Stomach smooth muscle (tissue), 2 donors: ENCODE measurements around the gene KLHL2.
"Not testable (repeated sequence)": the region's sequence is repeated elsewhere in the genome, so short reads cannot be mapped to it uniquely, and the experiment has no call there.

Source experiments
- H3K27ac ChIP-seq: one replicate; pipeline ENCODE4 v1.7.0; 2013; ENCODE audit warnings: mild to moderate bottlenecking, low read length, inconsistent platforms
- H3K27me3 ChIP-seq, 2 donors: one replicate each; pipeline ENCODE4 v1.7.0; 2013; ENCODE audit warnings: low read length in 2 of 2; ENCODE audit not compliant: insufficient read depth in 2 of 2, control insufficient read depth in 1 of 2
- H3K36me3 ChIP-seq, 2 donors: one replicate each; pipeline ENCODE4 v1.7.0; 2013; ENCODE audit warnings: low read length in 2 of 2; ENCODE audit not compliant: control insufficient read depth in 2 of 2, insufficient read depth in 2 of 2
- H3K4me1 ChIP-seq: one replicate; pipeline ENCODE4 v1.7.0; 2013; ENCODE audit warnings: low read length; ENCODE audit not compliant: control insufficient read depth, insufficient read depth
- H3K4me3 ChIP-seq, 2 donors: one replicate each; pipeline ENCODE4 v1.7.0; 2013; ENCODE audit warnings: low read length in 2 of 2
- H3K9ac ChIP-seq, 2 donors: one replicate each; pipeline ENCODE4 v1.7.0; 2013; ENCODE audit warnings: low read length in 2 of 2, mild to moderate bottlenecking in 1 of 2
- H3K9me3 ChIP-seq, 2 donors: one replicate each; pipeline ENCODE4 v1.7.0; 2013; ENCODE audit warnings: low read length in 2 of 2; ENCODE audit not compliant: control insufficient read depth in 2 of 2
- donor health status: healthy.
- donor health status: Pancreatic carcinoma.

KLHL2 gene

DNA sequence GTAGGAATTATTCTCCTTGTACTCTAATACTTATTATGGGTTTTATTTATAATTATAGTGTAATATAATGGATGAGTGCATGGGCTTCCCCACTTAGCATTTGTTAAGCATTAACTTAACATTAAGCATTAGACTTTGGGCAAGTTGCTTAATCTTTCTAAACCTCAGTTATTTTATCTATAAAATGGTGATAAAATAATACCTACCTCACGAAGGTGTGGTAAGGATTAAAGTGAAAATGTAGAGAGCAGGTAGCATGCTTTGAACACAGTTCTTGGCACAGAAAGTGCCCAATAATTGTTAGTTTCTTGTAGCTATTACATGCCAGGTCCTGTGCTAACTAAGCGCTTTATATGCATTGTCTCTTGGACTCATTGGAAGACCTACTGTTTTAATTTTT, 122.7 kb downstream of the KLHL2 start:
- Histone ChIP-seq H3K9me3 (no peaks in the 10 kb centered on the region), H3K4me1 (peaks cover 5% of the 10 kb centered on the region), H3K4me3 (no peak overlapping the region), H3K27me3 (no peaks in the 10 kb centered on the region), H3K27ac (no peak overlapping the region), H3K9ac (no peak overlapping the region), H3K36me3 (no peaks in the 10 kb centered on the region)

GRCh38 chr4:165330666-165331065, 123.3 kb downstream of the KLHL2 start:
- no peak overlapping the region for H3K27ac ChIP-seq
- H3K27me3 ChIP-seq, result no peaks in the 10 kb centered on the region
- no peaks in the 10 kb centered on the region for H3K36me3 ChIP-seq
- H3K9me3 ChIP-seq, result no peaks in the 10 kb centered on the region
- H3K4me3 ChIP-seq, result no peak overlapping the region
- no peak overlapping the region for H3K9ac ChIP-seq
- H3K4me1 ChIP-seq, result peaks cover 5% of the 10 kb centered on the region

- Histone ChIP-seq H3K9me3 (no peaks in the 10 kb centered on the region), H3K9ac (no peak overlapping the region), H3K4me3 (no peak overlapping the region), H3K27me3 (no peaks in the 10 kb centered on the region), H3K36me3 (no peaks in the 10 kb centered on the region), H3K4me1 (peaks cover 5% of the 10 kb centered on the region), H3K27ac (no peak overlapping the region)
These were observed 124.0 kb downstream of the KLHL2 start for GRCh38 chr4:165331359-165331758.

DNA sequence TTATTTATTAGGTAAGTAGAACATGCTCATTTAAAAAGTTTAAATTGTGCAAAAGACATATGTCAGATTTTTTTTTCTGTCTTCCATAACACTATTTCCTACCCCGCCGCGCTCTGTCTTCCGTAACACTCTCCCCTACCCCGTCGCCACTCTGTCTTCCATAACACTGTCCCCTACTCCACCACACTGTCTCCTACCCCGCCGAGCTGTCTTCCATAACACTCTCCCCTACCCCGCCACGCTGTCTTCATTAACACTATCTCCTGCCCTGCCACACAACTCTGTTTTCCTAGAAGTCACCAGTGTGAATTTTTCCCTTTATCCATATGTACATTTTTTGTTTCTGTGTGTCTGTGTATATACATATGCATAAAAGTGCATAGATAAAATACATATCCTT, 124.5 kb downstream of the KLHL2 start:
- H3K27ac ChIP-seq, result no peak overlapping the region
- H3K4me3 ChIP-seq, result no peak overlapping the region
- peaks cover 5% of the 10 kb centered on the region for H3K4me1 ChIP-seq
- no peak overlapping the region for H3K9ac ChIP-seq
- H3K9me3 ChIP-seq, result no peaks in the 10 kb centered on the region
- no peaks in the 10 kb centered on the region for H3K27me3 ChIP-seq
- no peaks in the 10 kb centered on the region for H3K36me3 ChIP-seq

DNA sequence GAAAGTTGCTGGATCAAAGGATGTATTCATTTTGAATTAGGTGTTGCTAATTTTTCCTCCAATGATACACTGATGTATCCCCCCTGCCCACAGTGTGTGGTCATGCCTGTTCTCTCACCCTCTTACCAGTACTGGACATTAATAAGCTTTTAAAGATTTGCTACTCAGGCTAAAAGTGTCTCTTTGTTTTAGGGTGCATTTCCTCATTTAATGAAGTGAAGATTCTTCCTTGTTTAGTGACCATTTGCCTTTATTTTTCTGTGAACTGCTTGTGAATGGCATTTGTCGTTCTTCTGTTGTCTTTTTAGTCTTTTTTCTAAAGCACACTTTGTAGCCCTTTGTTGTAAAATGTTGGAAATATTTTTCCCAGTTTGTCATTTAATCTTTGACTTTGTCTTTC, 125.1 kb downstream of the KLHL2 start:
- Histone ChIP-seq H3K9ac (no peak overlapping the region), H3K27ac (no peak overlapping the region)

GRCh38 chr4:165335163-165335703, 127.9 kb downstream of the KLHL2 start:
- no peak overlapping the region for H3K9ac ChIP-seq
- peaks cover 2 to 5% of the 10 kb centered on the region in 2 donors for H3K36me3 ChIP-seq
- H3K9me3 ChIP-seq, result no peaks in the 10 kb centered on the region
- no peaks in the 10 kb centered on the region for H3K27me3 ChIP-seq
- no peak overlapping the region for H3K4me3 ChIP-seq
- H3K27ac ChIP-seq, result no peak overlapping the region
- no peaks in the 10 kb centered on the region for H3K4me1 ChIP-seq

More for the DNA sequence above, 125.1 kb downstream of the KLHL2 start:
- Histone ChIP-seq H3K9me3 (no peaks in the 10 kb centered on the region), H3K4me3 (no peak overlapping the region), H3K27me3 (no peaks in the 10 kb centered on the region), H3K4me1 (peaks cover 5% of the 10 kb centered on the region), H3K36me3 (no peaks in the 10 kb centered on the region)

- Histone ChIP-seq H3K27ac (no peak overlapping the region), H3K9ac (no peak overlapping the region), H3K27me3 (no peaks in the 10 kb centered on the region), H3K4me3 (no peak overlapping the region), H3K9me3 (no peaks in the 10 kb centered on the region), H3K4me1 (no peaks in the 10 kb centered on the region), H3K36me3 (peaks cover 2 to 5% of the 10 kb centered on the region in 2 donors)
These were observed 129.4 kb downstream of the KLHL2 start for GRCh38 chr4:165336743-165337142.

DNA sequence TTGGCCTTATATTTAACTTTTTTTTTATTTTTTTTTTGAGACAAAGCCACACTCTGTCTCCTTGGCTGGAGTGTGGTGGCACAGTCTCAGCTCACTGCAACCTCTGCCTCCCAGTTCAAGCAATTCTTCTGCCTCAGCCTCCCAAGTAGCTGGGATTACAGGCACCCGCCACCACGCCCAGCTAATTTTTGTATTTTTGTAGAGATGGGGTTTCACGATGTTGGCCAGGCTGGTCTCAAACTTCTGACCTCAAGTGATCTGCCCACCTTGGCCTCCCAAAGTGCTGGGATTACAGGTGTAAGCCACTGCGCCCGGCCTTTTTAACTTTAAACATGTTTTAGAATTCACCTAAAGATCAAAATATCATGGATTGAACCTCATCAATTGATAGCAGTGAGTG, 135.0 kb downstream of the KLHL2 start:
- not testable (repeated sequence) for H3K9ac ChIP-seq, H3K36me3 ChIP-seq, H3K27ac ChIP-seq, H3K4me3 ChIP-seq, H3K9me3 ChIP-seq, H3K4me1 ChIP-seq, H3K27me3 ChIP-seq

DNA sequence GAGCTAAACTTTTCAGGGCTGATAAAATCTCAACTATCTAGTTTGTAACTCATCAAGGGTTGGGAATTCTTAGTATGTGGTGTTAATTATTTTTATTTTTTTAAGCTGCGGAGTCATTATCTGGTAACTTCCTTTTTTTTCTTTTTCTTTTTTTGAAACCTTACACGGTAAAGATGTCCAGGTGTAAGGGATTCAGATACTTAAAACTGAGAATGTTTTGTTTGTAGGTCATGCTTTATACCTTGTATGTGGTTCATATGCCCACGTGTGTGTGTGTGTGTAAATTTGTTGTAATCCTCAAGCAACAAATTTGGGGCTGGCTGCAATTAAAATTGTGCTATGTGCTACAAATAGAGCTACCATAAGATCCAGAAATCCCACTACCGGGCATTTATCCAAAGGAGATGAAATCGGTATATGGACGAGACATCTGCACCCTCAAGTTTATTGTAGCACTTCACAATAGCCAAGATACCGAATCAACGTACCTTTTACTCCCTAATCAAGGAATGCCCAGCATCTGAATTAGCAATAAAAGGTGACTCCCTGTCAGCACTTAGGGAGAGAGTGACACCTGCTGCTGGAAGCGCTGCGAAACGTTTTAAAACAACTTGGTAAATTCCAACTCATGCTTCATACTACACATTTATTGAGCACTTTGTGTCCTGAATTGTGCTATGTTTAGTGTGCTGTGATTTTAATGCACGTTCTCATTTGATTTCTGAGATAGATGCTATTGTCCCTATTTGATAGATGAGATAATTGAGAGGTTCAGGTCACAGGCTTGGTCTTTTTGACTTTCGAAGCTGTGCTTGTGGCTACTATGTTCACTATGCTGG, 136.2 kb downstream of the KLHL2 start:
- H3K27me3 ChIP-seq, result no peaks in the 10 kb centered on the region
- no peaks in the 10 kb centered on the region for H3K4me1 ChIP-seq
- no peak overlapping the region for H3K4me3 ChIP-seq
- H3K9me3 ChIP-seq, result no peaks in the 10 kb centered on the region
- H3K9ac ChIP-seq, result no peak overlapping the region
- H3K27ac ChIP-seq, result no peak overlapping the region
- H3K36me3 ChIP-seq, result peaks cover 2 to 3% of the 10 kb centered on the region in 2 donors

DNA sequence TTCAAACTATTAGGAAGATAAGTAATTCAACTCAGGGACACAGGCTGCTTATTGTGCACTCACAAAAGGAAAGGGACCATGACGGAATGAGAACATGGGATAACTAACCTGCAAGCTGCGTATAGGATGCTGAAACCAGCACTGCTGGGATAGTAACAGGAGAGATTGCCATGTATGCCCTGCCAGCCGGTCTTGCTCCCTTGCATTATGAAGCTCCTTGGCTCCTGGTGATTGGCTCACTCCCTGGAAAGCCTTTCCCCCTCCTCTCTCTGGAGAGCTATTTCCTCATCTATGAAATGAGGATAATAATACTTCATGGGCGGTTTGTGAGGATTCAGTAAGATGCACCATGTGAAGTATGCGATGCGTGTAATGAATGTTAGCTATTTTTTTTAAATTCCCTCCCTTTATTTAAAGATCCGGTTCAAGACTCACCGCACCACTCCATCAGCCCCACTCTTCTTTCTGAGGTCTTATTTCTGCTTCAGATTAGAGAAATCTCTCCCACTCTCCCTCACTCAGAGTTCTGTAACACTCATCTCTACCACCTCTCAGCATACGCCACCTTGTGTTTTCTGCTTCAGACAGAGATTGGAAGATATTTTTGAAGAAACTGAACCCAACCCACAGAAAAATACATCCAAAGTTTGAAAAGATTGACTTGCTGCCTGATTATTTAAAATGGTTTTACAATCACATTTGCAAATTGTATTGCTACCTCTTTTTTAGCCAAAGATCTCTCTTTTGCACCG, 138.5 kb downstream of the KLHL2 start:
- Histone ChIP-seq H3K9ac (no peak overlapping the region), H3K36me3 (no peaks in the 10 kb centered on the region), H3K4me1 (no peaks in the 10 kb centered on the region), H3K27ac (no peak overlapping the region), H3K9me3 (no peaks in the 10 kb centered on the region), H3K4me3 (no peak overlapping the region), H3K27me3 (no peaks in the 10 kb centered on the region)
